GM12873 (cell line): Measurements from ENCODE around the gene PFKFB4.

Source experiments
- CTCF ChIP-seq: IDR thresholded peaks from 2 replicates; pipeline ENCODE4 v1.5.1; 2012; ENCODE audit warnings: low read depth, mild to moderate bottlenecking, moderate library complexity, low read length, control low read depth; ENCODE audit not compliant: insufficient read depth; ENCODE audit errors: missing control alignments

Gene PFKFB4

DNA sequence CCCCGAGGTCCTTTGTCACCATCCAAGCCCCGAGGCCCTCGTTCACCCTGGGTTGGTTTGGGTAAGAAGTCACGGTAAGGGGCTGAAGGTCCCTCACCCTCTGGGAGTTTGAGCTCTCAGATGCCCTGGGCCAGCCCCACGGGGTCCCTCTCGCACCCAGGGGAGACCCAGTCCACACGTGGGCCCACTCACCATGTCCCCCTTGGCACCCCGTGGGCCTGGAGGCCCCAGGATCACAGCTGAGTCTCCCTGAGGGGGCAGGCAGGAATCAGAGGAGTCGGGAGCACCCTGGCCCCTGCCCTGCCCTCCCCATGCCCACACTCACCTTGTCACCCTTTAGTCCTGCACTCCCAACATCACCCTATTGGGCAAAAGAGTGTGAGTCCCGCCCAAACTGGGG, 12.8 kb upstream of the PFKFB4 start:
- no peak for TF ChIP-seq CTCF

DNA sequence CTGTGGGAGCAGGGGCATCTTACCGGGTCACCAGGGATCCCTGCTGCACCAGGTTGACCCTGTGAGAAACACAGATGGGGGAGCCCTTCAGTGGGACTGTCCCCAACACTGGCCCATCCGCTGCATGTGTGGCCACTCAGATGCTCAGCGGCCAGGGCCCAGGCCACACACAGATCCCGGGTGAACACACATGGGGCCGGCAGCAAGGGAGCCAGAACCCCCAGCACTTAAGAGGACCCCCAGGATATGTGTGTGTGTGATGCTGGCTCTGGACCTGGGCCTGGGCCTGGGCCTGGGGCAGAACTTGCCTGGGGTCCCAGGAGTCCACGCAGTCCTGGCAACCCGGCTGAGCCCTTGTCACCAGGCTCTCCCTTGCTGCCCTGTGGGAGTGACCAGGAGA, 11.9 kb upstream of the PFKFB4 start:
- TF ChIP-seq CTCF = no peak

DNA sequence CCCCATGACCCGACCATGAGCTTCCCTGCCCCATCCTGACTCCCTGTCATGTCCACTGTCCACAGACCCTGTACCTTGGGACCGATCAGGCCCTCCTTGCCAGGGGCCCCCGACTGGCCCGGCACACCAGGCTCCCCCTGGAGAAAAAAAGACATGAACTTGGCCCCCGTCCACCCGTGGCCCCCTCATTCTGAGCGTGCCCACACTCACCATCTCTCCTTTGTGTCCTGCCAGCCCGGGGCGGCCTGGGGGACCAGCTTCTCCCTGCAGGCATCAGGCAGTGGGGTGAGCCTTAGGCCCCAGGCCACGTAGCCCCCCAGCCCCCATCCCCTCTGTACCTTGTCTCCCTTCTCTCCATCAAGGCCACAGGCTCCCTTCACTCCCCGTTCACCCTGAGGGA, 10.9 kb upstream of the PFKFB4 start:
- no peak for TF ChIP-seq CTCF

- no peak for TF ChIP-seq CTCF
Measured at GRCh38 chr3:48567090-48567489, 10.5 kb upstream of the PFKFB4 start.

DNA sequence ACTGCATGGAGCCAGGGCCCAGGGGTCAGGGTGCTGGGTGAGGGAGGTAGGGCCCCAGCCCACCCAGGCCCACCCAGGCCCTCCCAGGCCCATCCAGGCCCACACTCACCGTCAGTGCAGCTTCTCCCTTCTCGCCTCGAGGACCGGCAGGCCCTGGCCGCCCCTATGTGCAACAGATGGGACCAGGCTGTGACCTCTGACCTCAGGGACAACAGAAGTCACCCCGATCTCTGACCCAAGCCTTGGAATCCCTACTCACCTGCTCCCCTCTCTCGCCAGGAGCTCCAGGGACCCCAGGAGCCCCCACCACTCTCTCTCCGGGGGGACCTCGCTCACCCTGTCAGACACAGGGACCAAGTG, 9.8 kb upstream of the PFKFB4 start:
- no peak for TF ChIP-seq CTCF

DNA sequence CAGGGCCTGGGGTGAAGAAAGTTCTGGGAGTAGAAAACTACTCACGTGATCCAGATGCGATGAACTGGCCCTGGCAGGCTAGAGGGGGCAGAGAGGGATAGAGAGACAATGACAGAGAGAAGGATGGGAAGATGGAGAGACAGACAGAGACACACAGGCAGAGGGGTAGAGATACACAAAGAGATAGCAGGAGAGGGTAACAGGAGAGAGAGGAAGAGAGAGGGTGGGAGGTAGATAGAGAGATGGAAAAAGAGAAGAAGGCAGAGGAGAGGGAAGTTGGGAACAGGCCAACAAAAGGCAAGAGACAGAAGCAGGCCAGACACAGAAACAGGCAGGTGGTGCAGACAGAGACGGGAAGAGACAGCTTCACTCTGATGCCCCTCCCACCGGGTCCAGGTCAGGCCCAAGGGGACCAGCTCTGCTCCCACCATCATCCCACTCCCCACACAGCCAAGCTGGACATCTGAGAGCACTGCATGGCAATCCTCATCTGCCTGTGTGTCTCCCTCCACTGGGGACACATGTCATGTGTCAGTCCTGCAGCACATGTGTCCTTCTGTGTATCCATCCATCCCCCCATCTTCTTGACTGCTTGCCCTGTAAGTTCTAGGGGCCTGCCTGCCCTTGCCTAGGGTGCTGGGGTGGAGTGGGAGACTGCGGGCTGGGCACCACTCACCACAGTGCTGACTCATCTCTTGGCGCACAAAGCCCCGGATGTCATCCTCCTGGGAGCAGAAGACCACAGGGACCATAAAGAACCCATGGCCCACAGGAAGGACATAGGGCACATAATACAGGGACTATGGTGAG, 9.2 kb upstream of the PFKFB4 start:
- no peak for TF ChIP-seq CTCF

GRCh38 chr3:48565186-48565585, 8.6 kb upstream of the PFKFB4 start:
- no peak for TF ChIP-seq CTCF

GRCh38 chr3:48564667-48565066, 8.1 kb upstream of the PFKFB4 start:
- no peak for TF ChIP-seq CTCF
